HG03060 (cell line): ENCODE data around the gene COPB2.
"Not testable (repeated sequence)": the region's sequence is repeated elsewhere in the genome, so short reads cannot be mapped to it uniquely, and the experiment has no call there.

ENCODE experiments used
- ATAC-seq: cut with Tn5 transposase; IDR thresholded peaks from one replicate; pipeline ENCODE4 v1.9.1; 2021; ENCODE audit warnings: low read depth, moderate number of reproducible peaks; ENCODE audit not compliant: unreplicated experiment

The COPB2 gene

GRCh38 chr3:139380575-139380974, 8.9 kb downstream of the COPB2 start:
- ATAC-seq: no peak

- no peak for ATAC-seq
Measured at GRCh38 chr3:139378587-139379241, 10.7 kb downstream of the COPB2 start.

GRCh38 chr3:139377378-139377777, 12.1 kb downstream of the COPB2 start:
- no peak for ATAC-seq

- ATAC-seq: no peak
Measured at GRCh38 chr3:139374099-139374498, 15.3 kb downstream of the COPB2 start.

- no peak for ATAC-seq
Measured at GRCh38 chr3:139364549-139364948, 24.9 kb downstream of the COPB2 start.

GRCh38 chr3:139361276-139361675, 28.2 kb downstream of the COPB2 start:
- ATAC-seq: no peak

- no peak for ATAC-seq
Measured at GRCh38 chr3:139358841-139359562, 30.4 kb downstream of the COPB2 start.

GRCh38 chr3:139357899-139358298, 31.5 kb downstream of the COPB2 start:
- no peak for ATAC-seq

- ATAC-seq: no peak
Measured at GRCh38 chr3:139355891-139356290, 33.6 kb downstream of the COPB2 start.

GRCh38 chr3:139355476-139355875, 34.0 kb downstream of the COPB2 start:
- no peak for ATAC-seq

- ATAC-seq: no peak
Measured at GRCh38 chr3:139354661-139355060, 34.8 kb downstream of the COPB2 start.

GRCh38 chr3:139353920-139354556, 35.4 kb downstream of the COPB2 start:
- no peak for ATAC-seq

- ATAC-seq: no peak
Measured at GRCh38 chr3:139346771-139347170, 42.7 kb downstream of the COPB2 start.

GRCh38 chr3:139343895-139344856, 45.3 kb downstream of the COPB2 start, which contains the start of gene MRPS22:
Gene MRPS22, plus strand, starts transcription at chr3:139344020. Its CDS starts 7 bp downstream, at chr3:139344027.
- peak; percentile 88 for ATAC-seq

- no peak for ATAC-seq
Measured at GRCh38 chr3:139342054-139342453, 47.4 kb downstream of the COPB2 start.

GRCh38 chr3:139340784-139341183, 48.7 kb downstream of the COPB2 start:
- ATAC-seq: no peak

- ATAC-seq: no peak
Measured at GRCh38 chr3:139339219-139339906, 50.1 kb downstream of the COPB2 start.

GRCh38 chr3:139338405-139338804, 51.0 kb downstream of the COPB2 start:
- no peak for ATAC-seq

- ATAC-seq: not testable (repeated sequence)
Measured at GRCh38 chr3:139334675-139335074, 54.8 kb downstream of the COPB2 start.

GRCh38 chr3:139332092-139332491, 57.4 kb downstream of the COPB2 start:
- ATAC-seq: no peak
